ENCODE results near the gene HAS3. TPM values are rescaled to one million over a fixed set of nuclear protein-coding genes. Genes with fewer than 3 reads are reported as not detected.
"Not testable (repeated sequence)": the region's sequence is repeated elsewhere in the genome, so short reads cannot be mapped to it uniquely, and the experiment has no call there.

HAS3 gene
- total RNA-seq, 1 donor from 2014 or later = 22.8 TPM

DNA sequence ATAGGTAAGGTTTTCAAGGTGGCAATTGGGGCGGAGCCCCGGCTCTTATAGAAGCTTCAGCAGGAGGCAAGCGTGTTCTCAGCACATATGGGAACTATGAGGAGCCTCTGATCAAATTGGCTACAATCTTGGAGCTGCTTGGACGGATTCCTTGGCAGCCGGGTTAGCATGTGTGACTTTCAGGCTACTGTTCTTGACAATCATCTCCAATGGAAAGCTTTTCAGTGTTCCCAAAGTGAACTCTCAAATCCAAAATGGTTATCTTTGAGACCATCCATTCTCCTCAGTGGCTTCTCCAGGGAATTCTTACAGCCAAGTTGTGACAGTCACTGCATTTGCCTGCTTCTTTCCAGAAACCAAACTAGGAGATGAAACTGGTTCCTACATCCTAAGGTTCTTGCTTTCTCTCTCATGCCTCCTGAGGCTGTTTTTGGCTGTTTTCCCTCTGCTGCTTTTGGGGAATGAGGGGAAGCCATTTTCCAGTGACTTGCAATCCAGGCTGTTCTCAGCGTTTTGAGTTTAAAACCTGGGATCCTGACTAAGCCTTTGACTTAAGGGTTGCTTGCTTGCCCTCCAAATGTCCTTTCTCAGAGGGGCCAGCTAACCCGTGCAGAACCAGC is 10.9 kb downstream of the HAS3 start:
- DNase-seq (ENCODE audit: low read depth) = no peak

- DNase-seq (ENCODE audit: low read depth) = no peak
These were observed 11.5 kb downstream of the HAS3 start for GRCh38 chr16:69116906-69117305.

GRCh38 chr16:69118468-69118867 is 13.0 kb downstream of the HAS3 start:
- DNase-seq (ENCODE audit: low read depth) = no peak

GRCh38 chr16:69118994-69119393 is 13.5 kb downstream of the HAS3 start:
- no peak for DNase-seq (ENCODE audit: low read depth)

DNA sequence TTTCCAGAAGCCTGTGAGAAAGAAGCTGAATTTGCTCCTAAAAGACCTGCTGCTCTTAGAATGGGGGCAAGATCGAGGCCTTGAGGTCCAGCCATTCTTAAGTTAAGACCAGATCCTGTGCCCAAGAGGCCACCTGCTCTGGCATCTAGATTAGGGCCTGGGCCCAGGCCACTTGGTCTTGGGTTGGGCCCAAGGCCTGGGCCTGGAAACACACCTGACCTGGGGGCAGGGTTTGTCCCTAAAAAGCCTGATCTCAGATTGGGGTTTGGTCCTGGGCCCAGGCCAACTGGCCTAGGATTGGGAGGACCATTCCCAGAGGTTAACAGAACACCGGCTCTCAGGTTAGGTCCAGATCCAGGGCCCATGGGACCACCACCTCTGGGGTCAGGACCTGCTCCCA is 14.1 kb downstream of the HAS3 start:
- DNase-seq (ENCODE audit: low read depth) = no peak

DNA sequence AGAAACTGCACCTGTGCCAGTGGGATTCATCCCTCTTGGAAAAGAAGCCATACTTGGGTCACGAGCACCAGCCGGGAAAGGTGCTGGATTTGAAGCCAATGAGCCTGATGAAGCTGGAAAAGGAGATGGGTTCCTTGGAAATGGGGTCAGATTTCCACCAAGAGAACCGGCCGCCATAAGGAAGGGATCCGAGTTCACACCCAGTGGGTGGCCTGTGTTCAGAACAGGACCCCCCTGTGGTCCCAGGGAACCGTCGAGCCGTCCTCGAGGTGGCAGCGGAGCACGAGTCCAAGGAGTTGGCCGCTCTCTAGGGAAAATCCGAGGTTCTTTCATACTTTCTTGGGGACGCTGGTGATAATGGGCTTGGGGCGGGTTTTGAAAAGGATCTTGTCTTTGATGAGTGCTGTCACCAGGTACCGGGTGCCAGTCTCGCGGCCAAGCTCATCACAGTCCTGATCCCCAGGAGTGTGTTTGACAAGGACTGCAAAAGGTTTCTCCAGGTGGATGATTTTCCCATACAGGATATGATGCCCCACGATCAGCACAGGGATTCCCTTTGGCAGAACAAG is 14.7 kb downstream of the HAS3 start:
- DNase-seq (ENCODE audit: low read depth) = no peak

DNA sequence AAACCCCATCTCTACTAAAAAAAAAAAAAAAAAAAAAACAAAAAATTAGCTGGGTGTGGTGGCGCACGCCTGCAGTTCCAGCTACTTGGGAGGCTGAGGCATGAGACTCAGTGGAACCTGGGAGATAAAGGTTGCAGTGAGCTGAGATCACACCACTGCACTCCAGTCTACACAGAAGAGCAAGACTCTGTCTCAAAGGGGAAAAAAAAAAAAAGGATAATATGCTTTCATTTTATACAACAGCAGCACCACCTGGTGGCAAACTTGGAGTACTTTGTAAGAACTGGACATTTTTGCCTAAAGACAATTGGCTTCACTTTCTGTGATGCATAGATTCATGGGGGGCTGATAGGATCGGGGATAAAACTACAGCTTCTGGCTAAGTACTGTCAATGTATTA is 18.5 kb downstream of the HAS3 start:
- DNase-seq (ENCODE audit: low read depth) = peak; percentile 73

- DNase-seq (ENCODE audit: low read depth) = not testable (repeated sequence)
These were observed 19.0 kb downstream of the HAS3 start for GRCh38 chr16:69124406-69124805.

- DNase-seq (ENCODE audit: low read depth) = not testable (repeated sequence)
These were observed 19.5 kb downstream of the HAS3 start for GRCh38 chr16:69124961-69125360.

- DNase-seq (ENCODE audit: low read depth) = no peak
These were observed 20.8 kb downstream of the HAS3 start for GRCh38 chr16:69126221-69126620.

DNA sequence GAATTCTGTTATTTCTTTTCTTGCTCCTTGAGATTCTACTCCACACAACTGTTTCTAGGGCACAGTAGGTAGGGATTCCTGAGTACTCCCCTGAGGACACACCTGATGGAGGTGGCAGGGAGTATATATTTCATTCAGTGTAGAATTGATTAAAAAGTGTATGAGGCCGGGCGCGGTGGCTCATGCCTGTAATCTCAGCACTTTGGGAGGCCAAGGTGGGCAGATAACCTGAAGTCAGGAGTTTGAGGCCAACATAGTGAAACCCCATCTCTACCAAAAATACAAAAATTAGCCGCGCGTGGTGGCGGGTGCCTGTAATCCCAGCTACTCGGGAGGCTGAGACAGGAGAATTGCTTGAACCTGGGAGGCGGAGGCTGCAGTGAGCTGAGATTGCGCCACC is 21.3 kb downstream of the HAS3 start:
- not testable (repeated sequence) for DNase-seq (ENCODE audit: low read depth)

DNA sequence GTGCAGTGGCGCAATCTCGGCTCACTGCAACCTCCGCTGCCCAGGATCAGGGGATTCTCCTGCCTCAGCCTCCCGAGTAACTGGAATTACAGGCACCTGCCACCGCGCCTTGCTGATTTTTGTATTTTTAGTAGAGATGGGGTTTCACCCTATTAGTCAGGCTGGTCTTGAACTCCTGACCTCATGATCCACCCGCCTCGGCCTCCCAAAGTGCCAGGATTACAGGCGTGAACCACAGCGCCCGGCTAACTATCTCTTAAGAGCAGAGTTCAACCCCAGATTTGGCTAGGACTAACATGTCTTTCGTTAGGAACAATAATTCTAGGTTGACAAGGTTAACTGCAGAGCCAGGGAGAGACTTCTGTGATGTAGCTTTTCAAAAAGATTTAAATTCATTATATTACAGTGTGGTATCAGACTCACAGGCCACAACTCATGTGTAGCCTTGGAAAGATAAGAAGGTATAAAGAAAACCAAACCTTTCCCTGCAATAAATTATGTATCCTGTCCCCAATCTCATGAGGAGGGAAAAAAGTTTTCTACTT is 22.6 kb downstream of the HAS3 start:
- DNase-seq (ENCODE audit: low read depth) = no peak

DNA sequence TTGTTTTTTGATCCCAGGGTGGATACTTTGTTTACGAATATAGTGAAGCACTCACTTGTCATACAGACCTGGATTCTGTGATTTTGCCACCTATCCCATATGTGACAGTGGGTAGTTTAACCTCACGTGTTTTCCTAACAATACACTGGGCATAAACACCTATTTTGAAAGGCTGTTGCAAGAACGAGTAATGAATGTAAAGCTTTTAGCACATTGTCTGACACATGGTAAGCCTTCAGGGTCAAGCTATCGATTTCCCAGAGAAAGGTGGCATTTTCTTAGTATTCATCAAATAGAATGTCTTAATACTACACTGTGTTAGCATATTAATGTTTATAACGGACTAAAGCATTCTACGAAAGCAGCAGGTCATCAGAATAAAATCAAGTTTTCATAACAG is 25.0 kb downstream of the HAS3 start:
- no peak for DNase-seq (ENCODE audit: low read depth)

GRCh38 chr16:69131167-69131838 is 25.9 kb downstream of the HAS3 start:
- no peak for DNase-seq (ENCODE audit: low read depth)

DNA sequence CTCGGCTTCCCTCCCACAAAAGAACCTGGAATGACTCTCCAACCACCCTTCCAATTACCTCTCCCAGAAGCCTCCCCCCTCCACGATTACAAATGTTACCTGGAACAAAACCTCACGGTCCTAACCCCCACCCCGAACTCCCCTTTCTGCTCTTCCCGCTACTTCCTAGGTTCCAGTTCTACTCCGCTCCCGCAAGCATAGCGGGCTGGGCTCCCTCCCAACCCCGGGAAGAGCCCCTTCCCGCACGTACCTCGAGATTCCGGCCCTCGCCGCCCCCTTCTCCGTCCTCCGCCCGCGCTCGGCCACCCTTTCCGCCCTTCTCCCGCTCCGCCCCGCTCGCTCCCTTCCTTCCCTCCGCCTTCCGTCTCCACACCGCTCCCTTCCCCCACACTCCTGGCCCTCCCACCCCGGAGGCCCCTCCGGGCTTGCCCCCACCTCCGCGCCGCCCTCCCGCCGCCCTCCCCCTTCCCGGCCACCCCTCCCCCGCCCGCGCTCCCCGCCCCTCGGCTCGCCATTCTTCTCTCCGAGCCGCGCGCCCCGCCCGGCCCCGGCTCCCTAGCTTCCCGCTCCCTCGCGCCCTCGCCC is 26.5 kb downstream of the HAS3 start:
- DNase-seq (ENCODE audit: low read depth) = peak; percentile 44

DNA sequence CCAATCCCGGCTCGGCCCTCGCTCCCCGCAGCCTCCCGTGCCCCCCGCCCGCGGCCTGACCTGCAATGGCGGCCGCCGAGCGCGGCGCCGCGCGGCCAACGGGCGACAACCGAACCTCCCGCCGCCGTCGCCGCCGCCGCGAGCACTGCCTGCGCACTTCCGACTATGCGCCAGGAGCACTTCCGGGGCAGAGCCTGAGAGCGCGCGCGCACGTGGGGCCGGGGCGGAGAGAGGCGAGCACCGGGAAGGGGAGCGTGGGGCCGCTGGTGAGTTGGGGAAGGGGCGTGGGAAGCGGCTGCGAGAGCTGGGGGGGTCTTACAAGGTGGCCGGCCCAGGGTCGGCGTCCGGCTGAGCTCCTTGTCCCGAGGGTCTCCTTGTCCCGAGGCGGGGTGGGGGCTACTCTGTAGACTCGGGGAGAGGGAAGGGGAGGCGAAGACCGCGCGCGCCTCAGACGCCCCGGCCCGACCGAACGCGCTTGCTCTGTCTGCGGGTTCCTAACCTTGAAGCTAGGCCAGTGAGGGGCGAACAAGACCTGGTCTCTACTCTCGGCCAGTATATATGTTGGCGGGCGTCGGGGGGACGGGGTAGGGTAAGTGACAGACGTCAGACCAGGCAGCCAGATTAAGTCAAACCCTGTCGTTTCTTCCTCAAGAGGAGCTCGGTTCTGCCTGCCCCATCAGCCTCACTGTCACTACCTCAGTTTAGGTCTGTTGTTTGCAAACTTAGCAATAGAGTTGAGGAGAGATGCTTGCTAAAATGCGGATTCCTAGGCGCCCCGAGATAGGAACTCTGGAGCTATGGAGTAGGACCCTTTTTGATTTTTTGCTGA is 27.2 kb downstream of the HAS3 start, which contains the start of the genes CHTF8 and UTP4:
Gene CHTF8 (minus strand): TSS at position 165 of the 829 bp plus-strand sequence. CDS start 11,130 bp downstream, outside the sequence.
Gene UTP4 (plus strand): TSS at position 226 of the 829 bp plus-strand sequence. CDS start 811 bp downstream, outside the sequence.
- peak; percentile 43 for DNase-seq (ENCODE audit: low read depth)

DNA sequence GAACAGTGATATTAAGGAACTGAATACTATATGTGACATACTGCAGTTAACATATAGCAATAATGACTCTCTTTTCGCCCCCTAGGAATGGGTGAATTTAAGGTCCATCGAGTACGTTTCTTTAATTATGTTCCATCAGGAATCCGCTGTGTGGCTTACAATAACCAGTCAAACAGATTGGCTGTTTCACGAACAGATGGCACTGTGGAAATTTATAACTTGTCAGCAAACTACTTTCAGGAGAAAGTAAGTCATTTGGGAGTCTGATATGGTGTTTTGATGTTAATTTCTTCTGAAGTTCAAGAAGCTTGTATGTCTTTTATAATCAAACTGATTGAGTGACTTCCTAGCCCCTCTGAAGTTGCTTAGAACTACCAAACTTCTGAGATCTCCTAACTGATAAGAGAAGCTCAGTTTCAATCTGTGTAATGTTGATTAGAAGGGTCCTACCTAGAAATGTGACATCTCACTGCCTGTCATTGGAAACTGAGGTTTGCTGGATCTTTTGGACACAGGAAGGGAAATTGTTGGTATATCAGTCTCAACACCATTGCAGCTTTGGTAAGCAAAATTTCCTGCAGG is 28.0 kb downstream of the HAS3 start:
- DNase-seq (ENCODE audit: low read depth) = no peak

DNA sequence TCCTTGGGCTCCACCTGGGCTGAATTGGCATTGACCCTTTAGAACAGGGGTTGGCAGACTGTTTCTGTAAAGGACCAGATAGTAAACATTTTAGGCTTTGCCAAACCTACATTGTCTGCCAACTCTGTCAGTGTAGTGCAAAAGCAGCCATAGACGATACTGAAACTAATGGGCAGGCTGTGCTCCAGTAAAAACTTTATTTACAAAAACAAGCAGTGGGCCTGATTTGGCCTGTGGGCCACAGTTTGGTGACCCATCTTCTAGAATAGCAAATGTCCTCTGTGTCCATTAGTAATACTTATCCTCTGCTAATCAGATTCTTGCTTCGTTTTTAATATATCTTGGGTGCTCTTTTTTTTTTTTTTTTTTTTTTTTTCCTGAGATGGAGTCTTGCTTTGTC is 33.2 kb downstream of the HAS3 start:
- DNase-seq (ENCODE audit: low read depth) = no peak

DNA sequence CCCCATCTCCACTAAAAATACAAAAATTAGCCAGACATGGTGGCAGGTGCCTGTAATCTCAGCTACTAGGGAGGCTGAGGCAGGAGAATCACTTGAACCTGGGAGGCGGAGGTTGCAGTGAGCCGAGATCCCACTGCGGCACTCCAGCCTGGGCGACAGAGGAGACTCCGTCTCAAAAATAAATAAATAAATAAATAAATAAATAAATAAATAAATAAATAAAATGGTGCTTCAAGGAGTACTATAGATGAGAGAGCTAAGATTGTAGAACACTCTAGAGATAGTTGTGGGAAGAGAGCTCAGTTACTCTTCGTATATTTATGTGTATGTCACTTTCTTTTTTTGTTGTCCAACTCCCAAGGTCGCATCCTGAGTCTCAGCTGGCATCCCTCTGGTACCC is 34.0 kb downstream of the HAS3 start:
- not testable (repeated sequence) for DNase-seq (ENCODE audit: low read depth)

DNA sequence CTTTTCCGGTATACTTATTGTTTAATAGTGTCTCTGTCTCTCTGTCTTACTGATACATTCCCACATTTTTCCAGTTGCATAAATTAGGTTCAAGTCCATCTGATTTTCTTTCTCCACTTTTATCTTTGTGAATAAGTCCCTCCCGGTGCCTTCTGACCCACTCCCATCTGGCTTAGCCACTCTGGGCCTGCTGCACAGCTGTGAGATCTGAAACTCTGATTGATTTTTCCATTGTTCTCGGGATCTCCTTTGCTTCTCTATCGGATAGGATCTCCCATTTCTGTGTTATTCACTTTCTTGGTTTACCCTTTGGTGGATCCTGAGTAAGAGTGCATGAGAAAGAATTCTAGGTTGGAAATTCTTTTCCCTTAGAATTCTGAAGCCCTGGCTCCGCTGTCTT is 35.6 kb downstream of the HAS3 start:
- no peak for DNase-seq (ENCODE audit: low read depth)

GRCh38 chr16:69141936-69142335 is 36.5 kb downstream of the HAS3 start:
- DNase-seq (ENCODE audit: low read depth) = peak; percentile 88
